H1 (cell line): Measurements from ENCODE around the gene TMEM181. TPM values are rescaled to one million over a fixed set of nuclear protein-coding genes. Genes with fewer than 3 reads are reported as not detected.
"Not testable (repeated sequence)": the region's sequence is repeated elsewhere in the genome, so short reads cannot be mapped to it uniquely, and the experiment has no call there.

ENCODE experiments used
- CTCF ChIA-PET: fragments of 300-600 bp; sonication (Branson Sonifier 250); formaldehyde crosslinking; loops from one replicate; lab custom pipeline; 2021; ENCODE audit not compliant: partially characterized antibody; lab: Charles Lee
- POLR2A ChIA-PET: fragments of 300-600 bp; sonication (Branson Sonifier 250); formaldehyde crosslinking; loops from one replicate; lab custom pipeline; 2021; ENCODE audit warnings: inconsistent platforms; ENCODE audit not compliant: partially characterized antibody; lab: Charles Lee
- DNase-seq, 2 experiments: peaks; one replicate each; pipeline versions ENCODE4 v3.0.0 to v3.0.0-alpha.2; 2010 to 2022; ENCODE audit warnings: low spot score in 2 of 2, low read depth in 1 of 2, mixed read lengths in 1 of 2
- FAIRE-seq: peaks from 2 replicates; lab custom pipeline; 2011; peaks lifted over from hg19 to GRCh38; lab: Jason Lieb, UNC
- H2AFZ ChIP-seq: 2 replicates; pipeline ENCODE4 v1.8.1; 2012; ENCODE audit warnings: low read length, inconsistent platforms
- H2AK5ac ChIP-seq: 2 replicates; pipeline ENCODE4 v1.6.1; 2013; ENCODE audit warnings: low read depth, low read length
- H2BK120ac ChIP-seq: replicated peaks from 2 replicates; pipeline ENCODE3; 2013; ENCODE audit warnings: low read depth, low read length, inconsistent platforms
- H2BK12ac ChIP-seq: 2 replicates; pipeline ENCODE4 v1.6.1; 2013; ENCODE audit warnings: low read depth, low read length
- H2BK15ac ChIP-seq: 2 replicates; pipeline ENCODE4 v1.6.1; 2013; ENCODE audit warnings: low read length
- H2BK20ac ChIP-seq: 2 replicates; pipeline ENCODE4 v1.6.1; 2013; ENCODE audit warnings: low read length
- H2BK5ac ChIP-seq: 2 replicates; pipeline ENCODE4 v1.6.1; 2013; ENCODE audit warnings: low read depth, low read length
- H3K14ac ChIP-seq: 2 replicates; pipeline ENCODE4 v1.6.1; 2013; ENCODE audit warnings: inconsistent platforms; ENCODE audit not compliant: insufficient read length
- H3K18ac ChIP-seq: 2 replicates; pipeline ENCODE4 v1.6.1; 2013; ENCODE audit warnings: low read length; ENCODE audit errors: extremely low read depth
- H3K23ac ChIP-seq: 2 replicates; pipeline ENCODE4 v1.6.1; 2013; ENCODE audit warnings: inconsistent platforms; ENCODE audit not compliant: insufficient read length
- H3K23me2 ChIP-seq: 2 replicates; pipeline ENCODE4 v1.6.1; 2013; ENCODE audit warnings: low read depth, low read length
- H3K27ac ChIP-seq: 2 replicates; pipeline ENCODE4 v1.6.1; 2011; ENCODE audit warnings: low read depth, low read length, inconsistent platforms
- H3K27me3 ChIP-seq, 4 experiments: replicated peaks in 1 of 4; 1 replicate in 1 of 4; 2 replicates in 3 of 4; pipeline versions ENCODE4 v1.6.1 to v1.8.1; 2011 to 2013; ENCODE audit warnings: low read length in 3 of 4, mild to moderate bottlenecking in 3 of 4, inconsistent platforms in 2 of 4, mixed read lengths in 2 of 4, moderate library complexity in 1 of 4; ENCODE audit not compliant: control insufficient read depth in 3 of 4, insufficient read depth in 3 of 4; ENCODE audit errors: extremely low read depth in 1 of 4
- H3K36me3 ChIP-seq, 4 experiments: 2 replicates each; pipeline versions ENCODE4 v1.6.1 to v1.8.1; 2011 to 2013; ENCODE audit warnings: mild to moderate bottlenecking in 4 of 4, low read length in 3 of 4, moderate library complexity in 2 of 4, control low read depth in 1 of 4, inconsistent platforms in 1 of 4; ENCODE audit not compliant: insufficient read depth in 4 of 4, control insufficient read depth in 2 of 4
- H3K4ac ChIP-seq: replicated peaks from 2 replicates; pipeline ENCODE3; 2013; ENCODE audit warnings: low read length, low read depth, mixed read lengths, inconsistent platforms; ENCODE audit not compliant: insufficient read length
- H3K4me1 ChIP-seq, 4 experiments: replicated peaks in 1 of 4; 1 replicate in 1 of 4; 2 replicates in 3 of 4; pipeline versions ENCODE4 v1.6.1 to v1.8.1; 2011 to 2013; ENCODE audit warnings: low read length in 3 of 4, inconsistent platforms in 2 of 4, mixed read lengths in 1 of 4; ENCODE audit not compliant: insufficient read depth in 4 of 4, control insufficient read depth in 3 of 4
- H3K4me2 ChIP-seq, 2 experiments: 2 replicates each; pipeline versions ENCODE4 v1.6.1 to v1.8.1; 2011 to 2013; ENCODE audit warnings: low read depth in 2 of 2, low read length in 2 of 2, control low read depth in 1 of 2, inconsistent platforms in 1 of 2, mild to moderate bottlenecking in 1 of 2; ENCODE audit not compliant: insufficient read depth in 1 of 2
- H3K4me3 ChIP-seq, 4 experiments: fragments of 200-600, 300-600 bp in 1 of 4; sonication (generic), shearing (Covaris generic), sonication (Bioruptor Twin) in 1 of 4; 2 replicates each; pipeline versions ENCODE4 v1.5.1 to v1.8.1; 2011 to 2016; ENCODE audit warnings: low read length in 4 of 4, low read depth in 3 of 4, control low read depth in 2 of 4, inconsistent platforms in 2 of 4, mild to moderate bottlenecking in 2 of 4, mixed read lengths in 1 of 4, moderate library complexity in 1 of 4; ENCODE audit not compliant: insufficient read depth in 2 of 4; ENCODE audit errors: extremely low read depth in 1 of 4
- H3K56ac ChIP-seq: replicated peaks from 2 replicates; pipeline ENCODE3; 2013; ENCODE audit warnings: low read depth, mild to moderate bottlenecking, mixed read lengths, low read length, inconsistent platforms; ENCODE audit not compliant: insufficient read length
- H3K79me1 ChIP-seq: 2 replicates; pipeline ENCODE4 v1.6.1; 2013; ENCODE audit warnings: low read depth, low read length, control low read depth
- H3K79me2 ChIP-seq, 2 experiments: 2 replicates each; pipeline versions ENCODE4 v1.6.1 to v1.8.1; 2012 to 2013; ENCODE audit warnings: low read length in 2 of 2, mild to moderate bottlenecking in 2 of 2, inconsistent platforms in 1 of 2; ENCODE audit not compliant: insufficient read depth in 2 of 2, control insufficient read depth in 1 of 2
- H3K9ac ChIP-seq, 4 experiments: replicated peaks in 1 of 4; 1 replicate in 1 of 4; 2 replicates in 3 of 4; pipeline versions ENCODE4 v1.6.1 to v1.8.1; 2011 to 2013; ENCODE audit warnings: low read depth in 3 of 4, low read length in 3 of 4, control low read depth in 2 of 4, mild to moderate bottlenecking in 2 of 4, moderate library complexity in 2 of 4, inconsistent platforms in 1 of 4; ENCODE audit errors: extremely low read depth in 1 of 4
- H3K9me3 ChIP-seq, 2 experiments: 2 replicates each; pipeline versions ENCODE4 v1.6.1 to v1.8.1; 2012 to 2013; ENCODE audit warnings: mild to moderate bottlenecking in 2 of 2, moderate library complexity in 2 of 2, control low read depth in 1 of 2, inconsistent platforms in 1 of 2, low read depth in 1 of 2, low read length in 1 of 2, mixed read lengths in 1 of 2; ENCODE audit not compliant: insufficient read depth in 2 of 2
- H4K20me1 ChIP-seq, 2 experiments: replicated peaks in 1 of 2; 2 replicates each; pipeline versions ENCODE3 to v1.8.1; 2011 to 2013; ENCODE audit warnings: inconsistent platforms in 2 of 2, low read length in 2 of 2, mild to moderate bottlenecking in 1 of 2; ENCODE audit not compliant: insufficient read depth in 2 of 2, control insufficient read depth in 1 of 2
- H4K5ac ChIP-seq: 2 replicates; pipeline ENCODE4 v1.6.1; 2013; ENCODE audit warnings: low read length, low read depth, mixed read lengths, inconsistent platforms; ENCODE audit not compliant: insufficient read length
- H4K8ac ChIP-seq: 2 replicates; pipeline ENCODE4 v1.8.0; 2013; ENCODE audit warnings: mild to moderate bottlenecking, moderate library complexity, low read length, inconsistent platforms; ENCODE audit not compliant: insufficient read depth; ENCODE audit errors: extremely low read depth
- H4K91ac ChIP-seq: replicated peaks from 2 replicates; pipeline ENCODE3; 2013; ENCODE audit warnings: low read length, mixed read lengths, inconsistent platforms; ENCODE audit not compliant: insufficient read length
- ASH2L ChIP-seq: fragments of 200-600, 300-600 bp; sonication (generic); IDR thresholded peaks from one replicate; pipeline ENCODE4 v1.7.1; 2017; ENCODE audit warnings: low read length
- EP300 ChIP-seq, 2 experiments: IDR thresholded peaks; 1 replicate in 1 of 2; 2 replicates in 1 of 2; pipeline ENCODE4 v1.6.1; 2011 to 2012; ENCODE audit warnings: low read depth in 2 of 2, low read length in 2 of 2, mild to moderate bottlenecking in 2 of 2, borderline replicate concordance in 1 of 2, inconsistent platforms in 1 of 2, moderate library complexity in 1 of 2
- GTF2F1 ChIP-seq: IDR thresholded peaks from 2 replicates; pipeline ENCODE4 v1.6.1; 2012; ENCODE audit warnings: low read depth, low read length, improper control_type of control experiment, borderline replicate concordance
- SP1 ChIP-seq: IDR thresholded peaks from 2 replicates; pipeline ENCODE4 v1.6.1; 2011; ENCODE audit warnings: low read depth, low read length
- WGBS, 2 experiments: shearing (Covaris generic) in 1 of 2; methylation state at CpG; one replicate each; pipeline versions ENCODE4 v1.1.6 to v1.1.7; 2013 to 2015; ENCODE audit warnings: low lambda C conversion rate in 2 of 2, mixed read lengths in 2 of 2, inconsistent platforms in 1 of 2, low coverage in 1 of 2, missing lambda C conversion rate in 1 of 2; ENCODE audit not compliant: insufficient replicate concordance in 2 of 2, insufficient coverage in 1 of 2, insufficient read length in 1 of 2; ENCODE audit errors: extremely low coverage in 1 of 2, missing lambda C conversion rate in 1 of 2; 5-methylcytosine and 5-hydroxymethylcytosine counted together
- polyA plus RNA-seq, 7 experiments: library from polyadenylated mRNA; depleted of rRNA in 3 of 7; stranded (reverse) in 5 of 7; unstranded in 2 of 7; fragments of >200 nt in 5 of 7; fragments of 200-250 nt in 2 of 7; gene quantifications; 1 replicate in 5 of 7; 2 replicates in 1 of 7; 4 replicates in 1 of 7; pipeline versions ENCODE4 v1.2.1 to v1.2.3, GENCODE V29; 2011 to 2013; ENCODE audit warnings: missing spikeins in 2 of 7, mixed read lengths in 2 of 7
- total RNA-seq: library from RNA; stranded (reverse); fragmentation: NEBNext Ultra II Directional; extraction: Animal tissue kit (Norgen Biotek cat#: 25700); gene quantifications from 2 replicates; pipeline ENCODE4 v1.2.1, GENCODE V29; 2021

TMEM181 gene
- total and polyA plus RNA-seq, 2 of the 8 experiments (the other 6 are each of a cell fraction or from before 2014, with no cell fraction given) = 8.6 to 19.0 TPM

GRCh38 chr6:158611541-158612370 lies 51.9 kb downstream of the TMEM181 start (continued):
- TF ChIP-seq ASH2L = peak; percentile 99
- TF ChIP-seq EP300 (IDR thresholded peaks at IDR 0.05; ENCODE audit: borderline replicate concordance in 1 of 2, low read depth in 2 of 2, low read length in 2 of 2) = peak in 1 of 2 experiments; percentile 42; a peak in 1 of 3 replicates
- TF ChIP-seq GTF2F1 = no peak
- TF ChIP-seq SP1 = peak; percentile 48; the same call in 1 of the 2 replicates

DNA sequence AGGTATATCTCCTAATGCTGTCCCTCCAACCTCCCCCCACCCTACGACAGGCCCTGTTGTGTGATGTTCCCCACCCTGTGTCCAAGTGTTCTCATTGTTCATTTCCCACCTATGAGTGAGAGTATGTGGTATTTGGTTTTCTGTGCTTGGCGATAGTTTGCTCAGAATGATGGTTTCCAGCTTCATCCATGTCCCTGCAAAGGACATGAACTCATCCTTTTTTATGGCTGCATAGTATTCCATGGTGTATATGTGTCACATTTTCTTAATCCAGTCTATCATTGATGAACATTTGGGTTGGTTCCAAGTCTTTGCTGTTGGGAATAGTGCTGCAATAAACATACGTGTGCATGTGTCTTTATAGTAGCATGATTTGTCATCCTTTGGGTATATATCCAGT lies 54.7 kb downstream of the TMEM181 start:
- H3K4me2 ChIP-seq, H4K20me1 ChIP-seq, H3K14ac ChIP-seq, H3K9me3 ChIP-seq, H4K8ac ChIP-seq, H3K79me1 ChIP-seq, H2BK15ac ChIP-seq, POLR2A ChIA-PET, DNase-seq, H3K79me2 ChIP-seq, H2AFZ ChIP-seq, H3K23ac ChIP-seq, H2BK5ac ChIP-seq, H4K91ac ChIP-seq, H2BK120ac ChIP-seq, H2BK12ac ChIP-seq, H3K9ac ChIP-seq, H3K27ac ChIP-seq, H2BK20ac ChIP-seq, H4K5ac ChIP-seq, H3K4me3 ChIP-seq, H3K56ac ChIP-seq, H3K27me3 ChIP-seq, H2AK5ac ChIP-seq, H3K23me2 ChIP-seq, FAIRE-seq, H3K4ac ChIP-seq, H3K18ac ChIP-seq: not testable (repeated sequence)
- CTCF ChIA-PET = interaction anchor here (1.3 kb wide), 1 partner anchor 8 kb away, joined by 5 read pairs; no protein-coding TSS in a partner anchor
- peaks cover 7 to 15% (median 10%) of the 10 kb centered on the region in 4 experiments; a peak in 5 of 7 replicates for H3K4me1 ChIP-seq
- whole genome bisulfite sequencing, 2 experiments = 92% methylated on average over 3 of the region's 3 CpGs; no CpG with 5 or more reads in 1 of the 2 experiments
- H3K36me3 ChIP-seq = peaks cover 7 to 17% (median 11%) of the 10 kb centered on the region in 4 experiments; a peak in 7 of 8 replicates
